D721Med (cell line): Measurements from ENCODE around the gene ST6GALNAC6.

ENCODE experiments used
- DNase-seq: peaks from one replicate; pipeline ENCODE4 v3.0.0; 2011; ENCODE audit warnings: low spot score; ENCODE audit not compliant: insufficient read length
- FAIRE-seq: peaks from 2 replicates; lab custom pipeline; 2011; peaks lifted over from hg19 to GRCh38; lab: Jason Lieb, UNC
- TF ChIP-seq, protein P1 (sequence below): IDR thresholded peaks from 2 replicates; pipeline ENCODE4 v1.5.1; 2012; ENCODE audit warnings: mild to moderate bottlenecking, control low read depth; ENCODE audit not compliant: insufficient read depth; ENCODE audit errors: missing control alignments

The ST6GALNAC6 gene, protein sequence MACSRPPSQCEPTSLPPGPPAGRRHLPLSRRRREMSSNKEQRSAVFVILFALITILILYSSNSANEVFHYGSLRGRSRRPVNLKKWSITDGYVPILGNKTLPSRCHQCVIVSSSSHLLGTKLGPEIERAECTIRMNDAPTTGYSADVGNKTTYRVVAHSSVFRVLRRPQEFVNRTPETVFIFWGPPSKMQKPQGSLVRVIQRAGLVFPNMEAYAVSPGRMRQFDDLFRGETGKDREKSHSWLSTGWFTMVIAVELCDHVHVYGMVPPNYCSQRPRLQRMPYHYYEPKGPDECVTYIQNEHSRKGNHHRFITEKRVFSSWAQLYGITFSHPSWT

GRCh38 chr9:127899128-127899943 is at the start of gene ST6GALNAC6:
Gene ST6GALNAC6 (minus strand): TSS chr9:127899603. CDS start chr9:127897981, 1,622 bp downstream.
- FAIRE-seq (no peak), DNase-seq (peak; percentile 79)
- TF ChIP-seq, protein P1, sequence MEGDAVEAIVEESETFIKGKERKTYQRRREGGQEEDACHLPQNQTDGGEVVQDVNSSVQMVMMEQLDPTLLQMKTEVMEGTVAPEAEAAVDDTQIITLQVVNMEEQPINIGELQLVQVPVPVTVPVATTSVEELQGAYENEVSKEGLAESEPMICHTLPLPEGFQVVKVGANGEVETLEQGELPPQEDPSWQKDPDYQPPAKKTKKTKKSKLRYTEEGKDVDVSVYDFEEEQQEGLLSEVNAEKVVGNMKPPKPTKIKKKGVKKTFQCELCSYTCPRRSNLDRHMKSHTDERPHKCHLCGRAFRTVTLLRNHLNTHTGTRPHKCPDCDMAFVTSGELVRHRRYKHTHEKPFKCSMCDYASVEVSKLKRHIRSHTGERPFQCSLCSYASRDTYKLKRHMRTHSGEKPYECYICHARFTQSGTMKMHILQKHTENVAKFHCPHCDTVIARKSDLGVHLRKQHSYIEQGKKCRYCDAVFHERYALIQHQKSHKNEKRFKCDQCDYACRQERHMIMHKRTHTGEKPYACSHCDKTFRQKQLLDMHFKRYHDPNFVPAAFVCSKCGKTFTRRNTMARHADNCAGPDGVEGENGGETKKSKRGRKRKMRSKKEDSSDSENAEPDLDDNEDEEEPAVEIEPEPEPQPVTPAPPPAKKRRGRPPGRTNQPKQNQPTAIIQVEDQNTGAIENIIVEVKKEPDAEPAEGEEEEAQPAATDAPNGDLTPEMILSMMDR = no peak

DNA sequence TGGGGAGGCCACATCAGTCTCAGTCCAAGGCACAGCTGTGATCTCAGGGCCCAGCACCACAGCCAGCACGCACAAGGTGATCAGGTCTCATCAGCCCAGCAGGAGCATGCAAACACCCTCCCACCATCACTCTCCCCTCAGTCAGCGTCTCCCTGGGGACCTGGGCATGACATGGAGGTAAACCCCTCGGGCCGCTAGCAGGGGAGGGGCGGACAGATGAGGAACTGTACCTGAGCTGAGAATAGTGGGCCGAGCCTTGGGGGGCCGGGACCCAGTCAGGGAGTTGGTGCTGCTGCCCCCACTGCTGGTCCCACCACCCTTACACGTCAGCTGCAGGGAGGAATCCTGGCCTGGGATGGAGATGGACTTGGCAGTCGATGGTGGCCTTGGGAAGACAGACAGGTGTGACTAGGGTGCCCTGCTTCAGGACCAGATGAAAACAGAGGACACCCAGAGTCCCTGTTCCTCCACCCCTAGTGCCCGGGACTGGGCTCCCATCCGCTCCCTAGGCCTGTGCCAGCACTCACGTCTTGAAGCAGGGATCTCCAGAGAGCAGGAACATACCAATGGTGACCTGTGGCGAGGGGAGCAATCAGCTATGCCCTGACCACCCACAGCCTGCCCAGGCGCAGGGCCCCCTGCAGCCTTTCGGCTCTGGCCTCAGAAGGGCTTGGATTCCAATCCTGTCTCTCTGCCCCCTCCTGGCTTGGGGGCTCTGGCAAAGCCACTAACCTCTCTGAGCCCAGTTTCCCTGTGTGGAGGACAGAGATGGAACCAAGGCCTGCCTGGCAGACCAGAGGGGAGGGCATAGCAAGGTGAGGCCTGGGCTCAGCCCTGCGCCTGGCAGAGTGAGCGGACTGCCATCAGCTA is 48.7 kb upstream of the ST6GALNAC6 start:
- TF ChIP-seq, protein P1 = no peak
- no peak for DNase-seq
- no peak for FAIRE-seq

GRCh38 chr9:127946728-127947127 is 47.3 kb upstream of the ST6GALNAC6 start:
- DNase-seq (no peak), FAIRE-seq (no peak)
- TF ChIP-seq, protein P1 = no peak

DNA sequence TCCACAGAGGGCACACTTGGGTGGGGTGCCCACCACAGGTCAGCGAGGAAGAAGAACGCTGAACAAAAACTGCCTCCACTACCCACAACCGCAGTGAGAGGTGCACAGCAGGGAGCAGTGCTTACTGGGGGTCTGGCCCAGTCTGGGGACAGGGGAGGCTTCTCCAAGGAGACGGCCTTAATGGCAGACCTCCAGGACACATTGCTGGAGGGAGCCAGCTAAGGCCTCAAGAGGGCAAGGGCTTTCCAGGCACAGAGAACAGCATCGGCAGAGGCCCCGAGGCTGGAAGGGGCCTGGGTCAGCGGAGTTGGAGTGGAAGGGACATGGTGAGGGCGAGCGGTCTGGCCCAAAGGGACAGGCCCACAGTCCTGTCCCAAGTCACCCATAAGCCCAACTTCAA is 46.5 kb upstream of the ST6GALNAC6 start:
- DNase-seq = no peak
- TF ChIP-seq, protein P1 = no peak
- no peak for FAIRE-seq

- DNase-seq (no peak), FAIRE-seq (no peak)
- TF ChIP-seq, protein P1 = no peak
Measured at GRCh38 chr9:127945338-127945737, 45.9 kb upstream of the ST6GALNAC6 start.

DNA sequence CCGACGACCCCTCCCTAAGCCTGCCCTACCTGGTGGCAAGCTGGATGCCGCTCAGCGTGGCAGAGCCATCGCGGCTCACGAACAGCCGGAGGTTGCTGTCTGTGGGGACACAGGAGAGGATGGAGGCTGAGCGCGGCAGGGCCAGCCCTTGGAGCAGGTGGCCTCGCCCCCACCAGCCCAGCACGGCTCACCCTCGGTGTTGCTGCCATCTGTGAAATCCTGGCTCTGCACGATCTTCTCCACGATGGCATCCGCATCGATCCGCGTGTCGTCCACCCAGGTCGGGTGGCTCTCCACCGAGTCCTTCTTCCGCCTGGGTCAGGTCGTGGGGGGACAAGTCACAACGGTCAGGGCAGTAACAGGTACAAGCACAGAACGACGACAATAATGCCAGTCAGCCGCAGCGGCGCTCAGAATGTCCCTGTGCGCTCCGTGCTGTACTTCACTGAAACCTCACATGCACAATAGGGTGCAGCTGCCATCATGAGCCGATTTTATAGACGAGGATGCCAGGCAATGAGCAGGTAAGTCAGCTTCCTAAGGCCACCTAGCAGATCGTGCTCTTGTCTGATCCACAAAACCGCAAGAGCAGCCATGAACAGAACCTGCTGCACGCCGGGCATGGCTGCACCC is 45.3 kb upstream of the ST6GALNAC6 start:
- TF ChIP-seq, protein P1 = no peak
- FAIRE-seq (no peak), DNase-seq (no peak)
